ENCODE data around the gene MARK1. TPM values are rescaled to one million over a fixed set of nuclear protein-coding genes. Genes with fewer than 3 reads are reported as not detected.

Gene MARK1
- total RNA-seq, 1 donor = 0.72 TPM

GRCh38 chr1:220533504-220534109 is 5.7 kb downstream of the MARK1 start:
- no peaks in the 10 kb centered on the region for H3K79me2 ChIP-seq (ENCODE audit: insufficient read depth, low read length)
- H3K4me2 ChIP-seq (ENCODE audit: insufficient read depth, low read length) = no peak overlapping the region
- no peaks in the 10 kb centered on the region for H3K4me1 ChIP-seq (ENCODE audit: insufficient read depth, low read length)
- H4K20me1 ChIP-seq (ENCODE audit: insufficient read depth, low read length) = no peaks in the 10 kb centered on the region
- no peak overlapping the region for H2AFZ ChIP-seq (ENCODE audit: low read length)
- H3K27ac ChIP-seq (ENCODE audit: low read depth, low read length) = no peak overlapping the region
- H3K27me3 ChIP-seq (ENCODE audit: insufficient read depth, low read length) = peaks cover 24% of the 10 kb centered on the region
- TF ChIP-seq CTCF (IDR thresholded peaks at IDR 0.05; ENCODE audit: extremely low read depth, low read depth, low read length) = no peak
- no peak overlapping the region for H3K4me3 ChIP-seq (ENCODE audit: insufficient read depth, low read length)
- H3K9me3 ChIP-seq (ENCODE audit: low read depth, low read length) = no peaks in the 10 kb centered on the region
- DNase-seq (ENCODE audit: insufficient read length, low spot score, missing footprints) = no peak
- no peaks in the 10 kb centered on the region for H3K36me3 ChIP-seq (ENCODE audit: insufficient read depth, low read length)

- H4K20me1 ChIP-seq (ENCODE audit: insufficient read depth, low read length) = no peaks in the 10 kb centered on the region
- H3K4me1 ChIP-seq (ENCODE audit: insufficient read depth, low read length) = no peaks in the 10 kb centered on the region
- H3K4me3 ChIP-seq (ENCODE audit: insufficient read depth, low read length) = no peak overlapping the region
- H3K79me2 ChIP-seq (ENCODE audit: insufficient read depth, low read length) = no peaks in the 10 kb centered on the region
- no peak overlapping the region for H3K4me2 ChIP-seq (ENCODE audit: insufficient read depth, low read length)
- H3K9me3 ChIP-seq (ENCODE audit: low read depth, low read length) = no peaks in the 10 kb centered on the region
- peak overlapping the region; percentile 29 for H2AFZ ChIP-seq (ENCODE audit: low read length)
- DNase-seq (ENCODE audit: insufficient read length, low spot score, missing footprints) = no peak
- TF ChIP-seq CTCF (IDR thresholded peaks at IDR 0.05; ENCODE audit: extremely low read depth, low read depth, low read length) = no peak
- H3K36me3 ChIP-seq (ENCODE audit: insufficient read depth, low read length) = no peaks in the 10 kb centered on the region
- H3K27me3 ChIP-seq (ENCODE audit: insufficient read depth, low read length) = no peaks in the 10 kb centered on the region
- H3K27ac ChIP-seq (ENCODE audit: low read depth, low read length) = no peak overlapping the region
Observed at GRCh38 chr1:220544901-220545303, 17.0 kb downstream of the MARK1 start.

GRCh38 chr1:220550811-220551399 is 23.0 kb downstream of the MARK1 start:
- no peak overlapping the region for H3K27ac ChIP-seq (ENCODE audit: low read depth, low read length)
- no peak overlapping the region for H2AFZ ChIP-seq (ENCODE audit: low read length)
- no peaks in the 10 kb centered on the region for H4K20me1 ChIP-seq (ENCODE audit: insufficient read depth, low read length)
- no peaks in the 10 kb centered on the region for H3K27me3 ChIP-seq (ENCODE audit: insufficient read depth, low read length)
- no peak for TF ChIP-seq CTCF (IDR thresholded peaks at IDR 0.05; ENCODE audit: extremely low read depth, low read depth, low read length)
- no peaks in the 10 kb centered on the region for H3K4me1 ChIP-seq (ENCODE audit: insufficient read depth, low read length)
- H3K4me2 ChIP-seq (ENCODE audit: insufficient read depth, low read length) = no peak overlapping the region
- H3K4me3 ChIP-seq (ENCODE audit: insufficient read depth, low read length) = no peak overlapping the region
- no peaks in the 10 kb centered on the region for H3K79me2 ChIP-seq (ENCODE audit: insufficient read depth, low read length)
- no peak for DNase-seq (ENCODE audit: insufficient read length, low spot score, missing footprints)
- H3K9me3 ChIP-seq (ENCODE audit: low read depth, low read length) = no peaks in the 10 kb centered on the region
- H3K36me3 ChIP-seq (ENCODE audit: insufficient read depth, low read length) = no peaks in the 10 kb centered on the region

GRCh38 chr1:220551718-220552117 is 23.8 kb downstream of the MARK1 start:
- Histone ChIP-seq H4K20me1 (ENCODE audit: insufficient read depth, low read length) (no peaks in the 10 kb centered on the region), H3K4me3 (ENCODE audit: insufficient read depth, low read length) (no peak overlapping the region), H3K36me3 (ENCODE audit: insufficient read depth, low read length) (no peaks in the 10 kb centered on the region), H2AFZ (ENCODE audit: low read length) (no peak overlapping the region), H3K79me2 (ENCODE audit: insufficient read depth, low read length) (no peaks in the 10 kb centered on the region), H3K27ac (ENCODE audit: low read depth, low read length) (no peak overlapping the region), H3K27me3 (ENCODE audit: insufficient read depth, low read length) (no peaks in the 10 kb centered on the region), H3K9me3 (ENCODE audit: low read depth, low read length) (no peaks in the 10 kb centered on the region), H3K4me2 (ENCODE audit: insufficient read depth, low read length) (no peak overlapping the region), H3K4me1 (ENCODE audit: insufficient read depth, low read length) (no peaks in the 10 kb centered on the region)
- TF ChIP-seq CTCF (IDR thresholded peaks at IDR 0.05; ENCODE audit: extremely low read depth, low read depth, low read length) = no peak
- DNase-seq (ENCODE audit: insufficient read length, low spot score, missing footprints) = no peak

Measured in osteoblast (primary cell).